Neural crest cell (in vitro differentiated cells): ENCODE data around the gene EXOC4. TPM values are rescaled to one million over a fixed set of nuclear protein-coding genes. Genes with fewer than 3 reads are reported as not detected.

Source experiments
- DNase-seq: peaks from one replicate; pipeline ENCODE4 v3.0.0; 2021; ENCODE audit warnings: low read depth, mixed read lengths, low spot score
- H3K27ac Mint-ChIP-seq: one replicate; pipeline ENCODE4 v1.8.0; 2021; ENCODE audit warnings: mild to moderate bottlenecking, mixed read lengths; ENCODE audit not compliant: unreplicated experiment
- H3K27me3 Mint-ChIP-seq: 2 replicates; pipeline ENCODE4 v1.8.0; 2021; ENCODE audit warnings: low read depth, mild to moderate bottlenecking, mixed read lengths
- H3K36me3 Mint-ChIP-seq: 2 replicates; pipeline ENCODE4 v1.8.0; 2021; ENCODE audit warnings: low read depth, mild to moderate bottlenecking, mixed read lengths
- H3K4me1 Mint-ChIP-seq: 2 replicates; pipeline ENCODE4 v1.8.0; 2021; ENCODE audit warnings: mixed read lengths
- H3K4me3 Mint-ChIP-seq: one replicate; pipeline ENCODE4 v1.8.0; 2021; ENCODE audit warnings: mild to moderate bottlenecking, mixed read lengths
- H3K9me3 Mint-ChIP-seq: 2 replicates; pipeline ENCODE4 v1.8.0; 2021; ENCODE audit warnings: mixed read lengths
- total RNA-seq: library from RNA; stranded (reverse); gene quantifications from 2 replicates; pipeline ENCODE4 v1.2.1, GENCODE V29; 2021
- TF ChIP-seq, protein P1 (sequence below): fragments of 200-600 bp; sonication (generic); conservative IDR thresholded peaks from 2 replicates; pipeline ENCODE4 v1.5.0; 2021; ENCODE audit warnings: antibody characterized with exemption, mild to moderate bottlenecking

EXOC4 gene
- total RNA-seq, 1 donor from 2014 or later = 79.7 TPM

- TF ChIP-seq, protein P1, sequence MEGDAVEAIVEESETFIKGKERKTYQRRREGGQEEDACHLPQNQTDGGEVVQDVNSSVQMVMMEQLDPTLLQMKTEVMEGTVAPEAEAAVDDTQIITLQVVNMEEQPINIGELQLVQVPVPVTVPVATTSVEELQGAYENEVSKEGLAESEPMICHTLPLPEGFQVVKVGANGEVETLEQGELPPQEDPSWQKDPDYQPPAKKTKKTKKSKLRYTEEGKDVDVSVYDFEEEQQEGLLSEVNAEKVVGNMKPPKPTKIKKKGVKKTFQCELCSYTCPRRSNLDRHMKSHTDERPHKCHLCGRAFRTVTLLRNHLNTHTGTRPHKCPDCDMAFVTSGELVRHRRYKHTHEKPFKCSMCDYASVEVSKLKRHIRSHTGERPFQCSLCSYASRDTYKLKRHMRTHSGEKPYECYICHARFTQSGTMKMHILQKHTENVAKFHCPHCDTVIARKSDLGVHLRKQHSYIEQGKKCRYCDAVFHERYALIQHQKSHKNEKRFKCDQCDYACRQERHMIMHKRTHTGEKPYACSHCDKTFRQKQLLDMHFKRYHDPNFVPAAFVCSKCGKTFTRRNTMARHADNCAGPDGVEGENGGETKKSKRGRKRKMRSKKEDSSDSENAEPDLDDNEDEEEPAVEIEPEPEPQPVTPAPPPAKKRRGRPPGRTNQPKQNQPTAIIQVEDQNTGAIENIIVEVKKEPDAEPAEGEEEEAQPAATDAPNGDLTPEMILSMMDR = no peak
- Mint-ChIP-seq H3K4me3 (no peak overlapping the region), H3K27ac (no peak overlapping the region), H3K27me3 (no peaks in the 10 kb centered on the region), H3K36me3 (peaks cover 10% of the 10 kb centered on the region), H3K9me3 (peaks cover 5% of the 10 kb centered on the region), H3K4me1 (peaks cover 12% of the 10 kb centered on the region)
- DNase-seq = no peak
Measured at GRCh38 chr7:134065415-134065814, 812.5 kb downstream of the EXOC4 start.

DNA sequence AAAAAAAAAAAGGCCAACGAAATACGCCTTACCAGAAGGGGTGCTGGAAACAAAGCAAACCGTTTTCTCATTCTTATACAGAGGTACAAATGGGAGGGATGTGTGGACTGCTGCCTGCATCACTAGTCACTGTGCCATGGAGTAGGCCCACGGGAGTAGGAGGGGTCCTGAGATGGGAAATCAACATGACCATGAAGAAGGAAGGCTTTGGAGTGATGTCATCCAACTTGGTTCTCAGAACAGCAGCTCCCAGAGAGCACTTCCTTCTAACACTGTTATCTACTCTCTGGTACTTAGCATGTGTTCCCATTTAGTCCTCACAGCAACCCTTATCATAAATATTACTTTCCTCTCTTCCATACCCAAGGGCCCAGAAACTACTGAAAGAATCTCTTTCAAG lies 814.3 kb downstream of the EXOC4 start:
- no peaks in the 10 kb centered on the region for H3K4me1 Mint-ChIP-seq

DNA sequence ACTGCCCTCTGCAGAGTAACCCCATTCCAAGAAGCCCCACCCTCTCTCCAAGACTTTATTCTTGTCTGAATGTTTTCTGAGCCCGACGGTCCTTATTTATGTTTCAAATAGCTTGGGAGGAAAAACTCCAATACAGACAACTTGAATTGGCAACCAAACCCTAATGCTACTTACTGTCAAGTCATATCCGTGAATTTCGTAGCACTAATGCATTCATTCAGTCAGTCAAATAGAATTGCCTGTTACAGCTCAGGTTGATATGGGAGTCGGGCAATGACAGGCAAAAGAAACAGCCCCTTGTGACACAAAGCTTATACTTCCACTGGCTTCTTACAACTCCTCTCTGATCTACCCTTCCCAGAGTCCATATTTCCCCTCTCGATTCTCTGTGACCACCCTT lies 815.8 kb downstream of the EXOC4 start:
- TF ChIP-seq, protein P1 = no peak
- no peak for DNase-seq
- peaks cover 13% of the 10 kb centered on the region for H3K36me3 Mint-ChIP-seq
- no peak overlapping the region for H3K4me3 Mint-ChIP-seq
- H3K4me1 Mint-ChIP-seq = no peaks in the 10 kb centered on the region
- H3K27me3 Mint-ChIP-seq = no peaks in the 10 kb centered on the region
- no peak overlapping the region for H3K27ac Mint-ChIP-seq
- peaks cover 5% of the 10 kb centered on the region for H3K9me3 Mint-ChIP-seq

More for the DNA sequence above, 814.3 kb downstream of the EXOC4 start:
- no peak for DNase-seq
- Mint-ChIP-seq H3K4me3 (no peak overlapping the region), H3K36me3 (peaks cover 10% of the 10 kb centered on the region), H3K27ac (no peak overlapping the region), H3K27me3 (no peaks in the 10 kb centered on the region), H3K9me3 (peaks cover 5% of the 10 kb centered on the region)
- TF ChIP-seq, protein P1 = no peak

GRCh38 chr7:134069187-134069586 lies 816.3 kb downstream of the EXOC4 start:
- Mint-ChIP-seq H3K4me3 (no peak overlapping the region), H3K36me3 (peaks cover 13% of the 10 kb centered on the region), H3K27me3 (no peaks in the 10 kb centered on the region), H3K27ac (no peak overlapping the region), H3K4me1 (no peaks in the 10 kb centered on the region), H3K9me3 (peaks cover 5% of the 10 kb centered on the region)
- TF ChIP-seq, protein P1 = no peak
- DNase-seq = no peak

DNA sequence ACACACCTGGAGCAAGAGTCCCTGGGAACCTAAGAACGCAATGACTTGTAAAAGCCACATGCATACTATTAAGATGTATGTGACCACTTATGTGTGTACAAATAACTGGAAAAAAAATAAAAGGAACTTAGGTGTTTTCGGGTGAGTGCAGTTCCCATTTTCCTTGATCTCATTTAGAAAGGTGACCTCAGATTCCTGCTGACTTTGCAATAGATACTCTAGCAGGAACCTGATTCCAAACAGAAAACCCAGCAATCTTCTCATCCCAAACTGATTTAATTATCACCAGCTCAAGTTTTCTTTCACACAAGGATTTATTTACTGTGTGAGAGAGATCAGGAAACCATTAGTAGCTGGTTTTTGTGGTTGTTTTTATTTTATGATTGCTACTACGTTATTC lies 817.8 kb downstream of the EXOC4 start:
- DNase-seq = no peak
- H3K27ac Mint-ChIP-seq = no peak overlapping the region
- H3K4me3 Mint-ChIP-seq = no peak overlapping the region
- peaks cover 16% of the 10 kb centered on the region for H3K36me3 Mint-ChIP-seq
- H3K4me1 Mint-ChIP-seq = no peaks in the 10 kb centered on the region
- peaks cover 5% of the 10 kb centered on the region for H3K9me3 Mint-ChIP-seq
- no peaks in the 10 kb centered on the region for H3K27me3 Mint-ChIP-seq
- TF ChIP-seq, protein P1 = no peak
